HG03103 (cell line): ENCODE results near the gene SOX15.

Source experiments
- ATAC-seq: cut with Tn5 transposase; IDR thresholded peaks from one replicate; pipeline ENCODE4 v1.9.1; 2021; ENCODE audit warnings: low read depth; ENCODE audit not compliant: unreplicated experiment

The SOX15 gene

DNA sequence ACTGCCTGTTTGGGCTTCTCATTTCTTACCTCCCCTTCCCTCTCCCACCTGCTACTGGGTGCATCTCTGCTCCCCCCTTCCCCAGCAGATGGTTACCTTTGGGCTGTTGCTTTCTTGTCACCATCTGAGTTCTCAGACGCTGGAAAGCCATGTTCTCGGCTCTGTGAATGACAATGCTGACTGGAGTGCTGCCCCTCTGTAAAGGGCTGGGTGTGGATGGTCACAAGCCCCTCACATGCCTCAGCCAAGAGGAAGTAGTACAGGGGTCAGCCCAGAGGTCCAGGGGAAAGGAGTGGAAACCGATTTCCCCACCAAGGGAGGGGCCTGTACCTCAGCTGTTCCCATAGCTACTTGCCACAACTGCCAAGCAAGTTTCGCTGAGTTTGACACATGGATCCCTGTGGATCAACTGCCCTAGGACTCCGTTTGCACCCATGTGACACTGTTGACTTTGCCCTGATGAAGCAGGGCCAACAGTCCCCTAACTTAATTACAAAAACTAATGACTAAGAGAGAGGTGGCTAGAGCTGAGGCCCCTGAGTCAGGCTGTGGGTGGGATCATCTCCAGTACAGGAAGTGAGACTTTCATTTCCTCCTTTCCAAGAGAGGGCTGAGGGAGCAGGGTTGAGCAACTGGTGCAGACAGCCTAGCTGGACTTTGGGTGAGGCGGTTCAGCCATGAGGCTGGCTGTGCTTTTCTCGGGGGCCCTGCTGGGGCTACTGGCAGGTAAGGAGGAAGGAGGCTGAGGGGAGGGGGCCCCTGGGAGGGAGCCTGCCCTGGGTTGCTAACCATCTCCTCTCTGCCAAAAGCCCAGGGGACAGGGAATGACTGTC is 10.7 kb downstream of the SOX15 start, which contains the start of gene CD68:
Gene CD68, plus strand, starts transcription at position 638 of the 833 bp plus-strand sequence. Its CDS starts 40 bp downstream, at position 678.
- ATAC-seq = no peak

DNA sequence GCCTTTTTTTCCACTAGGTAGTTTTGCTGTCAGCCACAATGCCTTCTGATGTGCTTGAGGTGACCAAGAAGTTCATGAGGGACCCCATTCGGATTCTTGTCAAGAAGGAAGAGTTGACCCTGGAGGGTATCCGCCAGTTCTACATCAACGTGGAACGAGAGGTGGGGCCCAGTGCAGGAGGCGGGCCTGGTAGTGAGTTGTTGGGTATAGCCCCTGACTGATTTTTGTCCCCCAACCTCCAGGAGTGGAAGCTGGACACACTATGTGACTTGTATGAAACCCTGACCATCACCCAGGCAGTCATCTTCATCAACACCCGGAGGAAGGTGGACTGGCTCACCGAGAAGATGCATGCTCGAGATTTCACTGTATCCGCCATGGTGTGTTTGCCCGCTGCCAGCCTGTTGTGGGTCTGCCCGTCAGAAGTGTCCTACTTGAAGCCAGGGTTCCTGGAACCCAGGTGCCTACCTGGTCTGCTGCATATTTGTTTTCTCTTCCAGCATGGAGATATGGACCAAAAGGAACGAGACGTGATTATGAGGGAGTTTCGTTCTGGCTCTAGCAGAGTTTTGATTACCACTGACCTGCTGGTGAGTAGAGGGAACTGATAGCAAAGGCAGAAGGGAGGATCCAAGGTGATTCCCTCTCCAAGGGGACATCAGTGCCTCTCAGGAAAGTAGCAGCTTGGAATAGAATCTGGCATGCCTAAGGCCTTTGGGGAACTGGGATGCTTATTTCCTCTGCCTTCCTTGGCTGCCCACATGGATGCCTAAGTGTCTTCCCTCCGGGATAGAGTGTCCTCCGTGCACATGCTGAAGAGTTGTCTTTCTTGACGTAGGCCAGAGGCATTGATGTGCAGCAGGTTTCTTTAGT is 12.3 kb downstream of the SOX15 start:
- no peak for ATAC-seq

GRCh38 chr17:7576432-7576937 is 13.4 kb downstream of the SOX15 start:
- no peak for ATAC-seq

GRCh38 chr17:7575959-7576358 is 13.9 kb downstream of the SOX15 start:
- no peak for ATAC-seq

DNA sequence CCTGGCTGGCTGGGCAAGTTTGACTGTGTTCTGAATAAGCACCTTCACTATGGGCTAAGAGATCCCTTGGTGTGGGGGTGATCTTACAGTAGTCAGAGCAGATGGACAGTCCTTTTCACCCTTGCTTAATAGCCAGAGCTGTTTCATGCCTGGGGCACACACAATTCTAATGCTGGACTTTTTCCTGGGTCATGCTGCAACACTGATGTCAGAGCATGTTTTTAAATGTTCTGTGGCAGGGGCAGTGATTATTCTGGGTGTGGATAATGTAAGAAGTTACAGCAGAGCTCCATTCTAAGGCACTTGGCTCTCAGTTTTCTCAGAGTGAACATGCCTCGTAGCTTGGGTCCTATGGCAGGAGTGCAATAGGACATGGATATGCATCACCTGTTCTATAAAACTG is 14.4 kb downstream of the SOX15 start:
- ATAC-seq = no peak

DNA sequence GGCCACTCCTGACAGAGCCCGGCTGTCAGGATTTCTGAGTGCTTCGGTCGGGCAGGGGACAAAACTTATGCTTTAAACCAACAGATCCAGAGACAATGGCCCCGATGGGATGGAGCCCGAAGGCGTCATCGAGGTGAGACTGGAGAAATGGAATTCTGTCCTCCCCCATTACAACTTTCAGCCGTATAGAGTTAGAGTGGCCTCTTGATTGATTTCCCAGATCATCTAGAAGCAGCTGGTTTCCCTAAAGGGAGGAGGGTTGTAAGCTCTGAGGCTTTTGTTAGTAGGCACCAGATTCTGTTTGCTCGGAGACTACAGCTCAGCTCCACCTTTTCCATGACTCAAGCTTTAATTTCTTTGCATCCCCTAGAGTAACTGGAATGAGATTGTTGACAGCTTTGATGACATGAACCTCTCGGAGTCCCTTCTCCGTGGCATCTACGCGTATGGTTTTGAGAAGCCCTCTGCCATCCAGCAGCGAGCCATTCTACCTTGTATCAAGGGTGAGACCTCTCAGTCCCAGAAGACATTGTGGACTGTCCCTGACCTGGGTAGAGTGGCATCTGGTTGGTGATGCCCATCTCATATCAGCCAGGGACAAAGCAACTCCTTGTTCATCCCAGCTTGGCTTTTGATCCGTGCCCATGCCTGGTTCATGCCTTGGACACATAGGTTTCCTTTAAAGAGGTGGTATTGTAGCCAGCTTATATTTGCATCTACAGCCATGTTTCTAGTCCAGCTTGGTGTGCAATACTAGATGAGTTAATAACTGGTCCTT is 15.5 kb downstream of the SOX15 start:
- ATAC-seq = no peak

GRCh38 chr17:7573324-7574080 is 16.4 kb downstream of the SOX15 start:
- no peak for ATAC-seq

GRCh38 chr17:7572588-7573323 is 17.1 kb downstream of the SOX15 start:
- ATAC-seq = peak; percentile 82

GRCh38 chr17:7572338-7572587 is 17.6 kb downstream of the SOX15 start:
- no peak for ATAC-seq

- no peak for ATAC-seq
Observed at GRCh38 chr17:7570351-7570750, 19.5 kb downstream of the SOX15 start.

DNA sequence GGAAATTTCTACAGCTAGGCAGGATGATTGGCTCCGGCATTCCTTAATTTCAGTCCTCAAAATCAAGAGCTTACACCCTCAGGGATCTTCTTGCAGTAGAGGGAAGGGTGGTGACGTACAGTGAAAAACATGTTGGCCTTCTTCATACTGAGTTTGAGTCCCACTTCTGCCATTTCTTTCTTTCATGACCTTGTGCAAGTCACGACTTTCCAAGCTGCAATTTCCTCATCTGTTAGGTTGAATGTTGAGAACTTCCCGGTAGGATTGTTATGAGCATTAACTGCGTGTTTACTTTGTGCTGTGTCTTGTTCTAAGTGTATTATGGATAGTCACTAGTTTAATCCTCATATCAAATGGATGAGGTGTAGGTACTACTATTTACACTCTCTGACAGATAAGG is 20.3 kb downstream of the SOX15 start:
- no peak for ATAC-seq

DNA sequence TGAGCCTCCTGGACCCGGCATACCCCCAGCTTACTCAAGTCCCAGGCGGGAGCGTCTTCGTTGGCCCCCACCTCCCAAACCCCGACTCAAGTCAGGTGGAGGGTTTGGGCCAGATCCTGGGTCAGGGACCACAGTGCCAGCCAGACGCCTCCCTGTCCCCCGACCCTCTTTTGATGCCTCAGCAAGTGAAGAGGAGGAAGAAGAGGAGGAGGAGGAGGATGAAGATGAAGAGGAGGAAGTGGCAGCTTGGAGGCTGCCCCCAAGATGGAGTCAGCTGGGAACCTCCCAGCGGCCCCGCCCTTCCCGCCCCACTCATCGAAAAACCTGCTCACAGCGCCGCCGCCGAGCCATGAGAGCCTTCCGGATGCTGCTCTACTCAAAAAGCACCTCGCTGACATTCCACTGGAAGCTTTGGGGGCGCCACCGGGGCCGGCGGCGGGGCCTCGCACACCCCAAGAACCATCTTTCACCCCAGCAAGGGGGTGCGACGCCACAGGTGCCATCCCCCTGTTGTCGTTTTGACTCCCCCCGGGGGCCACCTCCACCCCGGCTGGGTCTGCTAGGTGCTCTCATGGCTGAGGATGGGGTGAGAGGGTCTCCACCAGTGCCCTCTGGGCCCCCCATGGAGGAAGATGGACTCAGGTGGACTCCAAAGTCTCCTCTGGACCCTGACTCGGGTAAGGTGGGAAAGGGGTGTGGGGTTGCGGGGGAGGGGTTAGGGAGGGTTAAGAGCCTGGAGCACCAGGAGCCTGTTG is 26.6 kb downstream of the SOX15 start:
- no peak for ATAC-seq

GRCh38 chr17:7562208-7562605 is 27.7 kb downstream of the SOX15 start:
- no peak for ATAC-seq

- peak; percentile 48 for ATAC-seq
Observed at GRCh38 chr17:7561589-7562207, 28.2 kb downstream of the SOX15 start, which contains the start of gene SENP3. Gene SENP3 (plus strand): TSS chr17:7561919. CDS start chr17:7563077, 1,158 bp downstream.

DNA sequence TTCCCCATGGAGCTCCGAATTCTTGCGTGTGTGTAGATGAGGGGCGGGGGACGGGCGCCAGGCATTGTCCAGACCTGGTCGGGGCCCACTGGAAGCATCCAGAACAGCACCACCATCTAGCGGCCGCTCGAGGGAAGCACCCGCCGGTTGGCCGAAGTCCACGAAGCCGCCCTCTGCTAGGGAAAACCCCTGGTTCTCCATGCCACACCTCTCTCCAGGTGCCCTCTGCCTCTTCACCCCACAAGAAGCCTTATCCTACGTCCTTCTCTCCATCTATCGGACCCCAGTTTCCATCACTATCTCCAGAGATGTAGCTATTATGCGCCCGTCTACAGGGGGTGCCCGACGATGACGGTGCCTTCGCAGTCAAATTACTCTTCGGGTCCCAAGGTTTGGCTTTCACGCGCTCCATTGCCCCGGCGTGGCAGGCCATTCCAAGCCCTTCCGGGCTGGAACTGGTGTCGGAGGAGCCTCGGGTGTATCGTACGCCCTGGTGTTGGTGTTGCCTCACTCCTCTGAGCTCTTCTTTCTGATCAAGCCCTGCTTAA is 28.8 kb downstream of the SOX15 start:
- no peak for ATAC-seq

DNA sequence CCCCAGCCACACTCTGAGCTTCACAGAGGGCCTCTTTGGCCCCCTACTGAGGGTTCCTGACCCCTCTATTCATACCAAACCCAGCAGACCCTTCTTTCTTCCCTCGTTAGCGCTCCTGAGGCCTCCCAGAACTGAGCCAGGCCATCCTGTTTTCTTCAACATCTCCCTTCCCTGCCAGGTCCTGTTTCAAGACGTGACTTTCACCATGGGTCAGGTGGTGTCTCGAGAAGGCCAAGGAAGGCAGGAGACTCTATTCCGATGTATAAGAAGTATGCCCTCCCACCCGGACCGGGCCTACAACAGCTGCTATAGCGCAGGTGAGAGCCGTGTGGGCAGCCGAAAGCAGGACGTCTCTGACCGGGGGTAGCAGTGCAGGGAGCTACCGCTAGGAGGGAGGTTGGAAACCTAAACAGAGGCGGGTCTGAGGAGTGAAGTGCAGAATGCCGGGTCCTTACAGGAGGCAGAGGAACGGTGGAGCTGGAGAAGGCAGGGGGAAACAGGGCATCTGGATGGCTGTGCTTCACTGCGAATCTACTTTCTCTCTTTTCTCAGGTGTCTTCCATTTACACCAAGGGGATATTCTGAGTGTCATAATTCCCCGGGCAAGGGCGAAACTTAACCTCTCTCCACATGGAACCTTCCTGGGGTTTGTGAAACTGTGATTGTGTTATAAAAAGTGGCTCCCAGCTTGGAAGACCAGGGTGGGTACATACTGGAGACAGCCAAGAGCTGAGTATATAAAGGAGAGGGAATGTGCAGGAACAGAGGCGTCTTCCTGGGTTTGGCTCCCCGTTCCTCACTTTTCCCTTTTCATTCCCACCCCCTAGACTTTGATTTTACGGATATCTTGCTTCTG is 29.5 kb downstream of the SOX15 start:
- ATAC-seq = no peak
